Measurements from ENCODE around the gene LRRC51. TPM values are rescaled to one million over a fixed set of nuclear protein-coding genes. Genes with fewer than 3 reads are reported as not detected.
A peak's percentile ranks its signal among the peaks of the same experiment; 100 is the strongest.

LRRC51 gene
- total and polyA plus RNA-seq, 8 donors: 2.9 to 9.4 (median 4.9) TPM

DNA sequence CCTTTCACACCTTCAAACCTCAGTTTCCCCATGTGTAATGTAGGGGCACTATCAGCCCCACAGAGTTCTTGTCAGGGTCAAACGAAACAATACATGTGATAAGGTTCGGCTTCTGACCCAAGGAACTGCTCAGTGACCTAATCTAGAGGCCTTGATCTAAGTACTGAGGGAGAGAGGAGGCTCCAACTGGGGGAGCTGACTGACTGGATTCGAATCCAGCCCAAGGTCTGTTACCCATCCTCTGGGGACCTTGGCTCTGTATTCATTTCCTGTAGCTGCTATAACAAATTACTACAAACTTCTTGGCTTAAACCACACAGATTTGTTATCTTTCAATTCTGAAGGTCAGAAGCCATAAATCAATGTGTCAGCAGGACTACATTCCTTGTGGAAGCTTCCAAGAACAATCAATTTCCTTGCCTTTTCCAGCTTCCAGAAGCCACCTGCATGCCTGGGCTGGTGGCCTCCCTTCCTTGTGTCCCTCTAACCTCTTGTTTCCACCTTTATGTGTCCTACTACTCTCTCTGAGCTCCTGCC lies 42.5 kb downstream of the LRRC51 start:
- H3K27ac ChIP-seq: no peak overlapping the region
- no peak for DNase-seq
- TF ChIP-seq, protein P1, sequence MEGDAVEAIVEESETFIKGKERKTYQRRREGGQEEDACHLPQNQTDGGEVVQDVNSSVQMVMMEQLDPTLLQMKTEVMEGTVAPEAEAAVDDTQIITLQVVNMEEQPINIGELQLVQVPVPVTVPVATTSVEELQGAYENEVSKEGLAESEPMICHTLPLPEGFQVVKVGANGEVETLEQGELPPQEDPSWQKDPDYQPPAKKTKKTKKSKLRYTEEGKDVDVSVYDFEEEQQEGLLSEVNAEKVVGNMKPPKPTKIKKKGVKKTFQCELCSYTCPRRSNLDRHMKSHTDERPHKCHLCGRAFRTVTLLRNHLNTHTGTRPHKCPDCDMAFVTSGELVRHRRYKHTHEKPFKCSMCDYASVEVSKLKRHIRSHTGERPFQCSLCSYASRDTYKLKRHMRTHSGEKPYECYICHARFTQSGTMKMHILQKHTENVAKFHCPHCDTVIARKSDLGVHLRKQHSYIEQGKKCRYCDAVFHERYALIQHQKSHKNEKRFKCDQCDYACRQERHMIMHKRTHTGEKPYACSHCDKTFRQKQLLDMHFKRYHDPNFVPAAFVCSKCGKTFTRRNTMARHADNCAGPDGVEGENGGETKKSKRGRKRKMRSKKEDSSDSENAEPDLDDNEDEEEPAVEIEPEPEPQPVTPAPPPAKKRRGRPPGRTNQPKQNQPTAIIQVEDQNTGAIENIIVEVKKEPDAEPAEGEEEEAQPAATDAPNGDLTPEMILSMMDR (IDR thresholded peaks at IDR 0.05): no peak
- peak in 2 of 4 donors; percentile 17 to 28 for ATAC-seq
- intact Hi-C loops (cut with DNase I): no loop called here
- FAIRE-seq: no peak
- H3K27me3 ChIP-seq: no peaks in the 10 kb centered on the region
- 34 to 43% methylated on average over 3 of the region's 3 CpGs for WGBS, 2 donors
- no peaks in the 10 kb centered on the region for H3K36me3 ChIP-seq
- no peaks in the 10 kb centered on the region for H3K4me1 ChIP-seq
- no peaks in the 10 kb centered on the region for H3K9me3 ChIP-seq
- no peak overlapping the region for H3K4me3 ChIP-seq

DNA sequence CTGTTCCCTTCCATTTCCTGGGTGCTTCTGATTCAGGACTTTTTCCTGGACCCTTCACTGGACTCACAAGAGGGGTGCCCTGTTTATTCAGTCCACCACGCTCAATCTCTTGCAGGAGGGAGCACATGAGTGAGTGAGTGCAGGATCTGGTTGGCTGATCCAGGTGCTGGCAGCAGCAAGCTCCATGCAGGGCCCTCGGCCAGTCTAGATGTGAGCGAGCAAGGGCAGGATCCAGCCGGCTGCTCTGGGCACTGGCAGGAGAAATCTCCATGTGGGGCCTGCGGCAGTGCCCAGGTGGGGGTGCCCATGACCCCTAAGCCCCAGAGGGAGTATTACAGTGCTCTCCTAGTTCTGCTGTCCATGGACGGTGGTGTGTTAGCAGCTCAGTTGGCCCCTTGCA lies 43.4 kb downstream of the LRRC51 start:
- H3K4me3 ChIP-seq: no peak overlapping the region
- no peak for ATAC-seq
- DNase-seq: no peak
- TF ChIP-seq, protein P1 (IDR thresholded peaks at IDR 0.05): no peak
- WGBS, 2 donors: 92% methylated on average over 6 of the region's 6 CpGs
- intact Hi-C loops (cut with DNase I): no loop called here
- no peaks in the 10 kb centered on the region for H3K4me1 ChIP-seq
- no peak for FAIRE-seq
- H3K9me3 ChIP-seq: no peaks in the 10 kb centered on the region
- H3K36me3 ChIP-seq: no peaks in the 10 kb centered on the region
- H3K27ac ChIP-seq: no peak overlapping the region
- H3K27me3 ChIP-seq: no peaks in the 10 kb centered on the region

DNA sequence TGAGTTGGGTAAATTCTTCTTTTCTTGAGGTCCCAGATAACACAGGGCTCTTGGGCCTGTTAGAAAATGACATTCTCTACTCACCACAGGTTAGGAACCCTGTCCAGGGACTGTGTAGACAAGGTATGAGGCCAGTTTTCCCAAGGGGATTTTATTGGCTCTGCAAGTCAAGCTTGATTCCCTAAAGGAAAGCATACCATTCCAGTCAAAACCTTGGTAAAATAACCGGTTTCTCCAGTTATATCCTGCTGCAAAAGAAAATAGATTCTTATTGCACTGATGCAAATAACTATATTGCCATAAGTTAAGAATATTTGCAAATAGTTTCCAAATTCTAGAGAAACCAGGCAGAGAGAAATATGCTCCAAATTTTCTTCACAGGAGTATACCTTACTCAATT lies 45.3 kb downstream of the LRRC51 start:
- H3K27ac ChIP-seq: no peak overlapping the region
- TF ChIP-seq, protein P1 (IDR thresholded peaks at IDR 0.05): no peak
- no peaks in the 10 kb centered on the region for H3K9me3 ChIP-seq
- no peaks in the 10 kb centered on the region for H3K27me3 ChIP-seq
- FAIRE-seq: no peak
- H3K36me3 ChIP-seq: no peaks in the 10 kb centered on the region
- intact Hi-C loops (cut with DNase I): no loop called here
- 50 to 54% methylated on average over 1 of the region's 1 CpG for WGBS, 2 donors
- no peak for ATAC-seq
- H3K4me1 ChIP-seq: no peaks in the 10 kb centered on the region
- H3K4me3 ChIP-seq: no peak overlapping the region
- DNase-seq: no peak

DNA sequence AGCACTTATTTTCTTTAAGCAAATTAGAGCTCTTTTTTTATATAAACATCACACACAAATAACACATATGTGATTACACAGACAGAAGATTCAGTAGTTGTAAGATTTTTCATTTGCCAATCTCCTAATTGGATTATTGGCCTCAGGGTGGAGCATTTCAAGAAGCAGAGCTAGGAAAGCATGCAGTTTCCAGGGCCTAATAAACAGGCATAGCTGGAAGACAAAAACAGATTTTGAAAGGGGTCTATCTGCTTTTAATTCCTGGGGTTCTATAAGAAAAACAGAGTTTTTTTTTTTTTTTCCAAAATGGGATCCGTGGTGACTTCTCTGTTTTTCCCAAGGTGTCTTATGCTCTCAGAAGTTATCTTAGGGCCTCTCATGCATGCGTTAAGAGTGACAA lies 47.3 kb downstream of the LRRC51 start:
- FAIRE-seq: no peak

DNA sequence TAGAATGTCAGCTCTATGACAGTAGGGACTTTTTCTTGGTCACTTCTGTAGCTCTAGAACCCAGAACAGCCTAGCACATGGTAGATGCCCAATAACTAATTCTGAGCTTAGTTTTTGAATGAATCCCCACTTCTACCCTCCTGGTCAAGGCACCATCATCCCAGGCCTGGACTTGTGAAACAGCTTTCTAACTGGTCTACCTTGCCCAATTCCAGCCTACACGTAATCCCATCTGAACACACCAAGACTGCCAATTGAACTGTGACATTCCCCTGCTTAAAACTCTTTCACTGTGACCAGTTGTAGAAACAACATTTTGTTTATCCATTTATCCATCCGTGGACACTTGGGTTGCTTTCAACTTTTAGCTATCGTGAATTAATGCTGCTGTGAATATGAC lies 48.7 kb downstream of the LRRC51 start:
- H3K27ac ChIP-seq: no peak overlapping the region
- DNase-seq (no peak), ATAC-seq (no peak), FAIRE-seq (no peak)
- WGBS, 2 donors: 80 to 87% methylated on average over 3 of the region's 3 CpGs
- no peak overlapping the region for H3K4me3 ChIP-seq
- no peaks in the 10 kb centered on the region for H3K36me3 ChIP-seq
- H3K9me3 ChIP-seq: no peaks in the 10 kb centered on the region
- TF ChIP-seq, protein P1 (IDR thresholded peaks at IDR 0.05): no peak
- no peaks in the 10 kb centered on the region for H3K4me1 ChIP-seq
- no peaks in the 10 kb centered on the region for H3K27me3 ChIP-seq
- intact Hi-C loops (cut with DNase I): no loop called here

More for the DNA sequence above, 47.3 kb downstream of the LRRC51 start:
- H3K4me3 ChIP-seq: no peak overlapping the region
- WGBS, 2 donors: 53 to 63% methylated on average over 2 of the region's 2 CpGs
- no peaks in the 10 kb centered on the region for H3K27me3 ChIP-seq
- H3K27ac ChIP-seq: no peak overlapping the region
- TF ChIP-seq, protein P1 (IDR thresholded peaks at IDR 0.05): no peak
- DNase-seq (no peak), ATAC-seq (no peak)
- H3K36me3 ChIP-seq: no peaks in the 10 kb centered on the region
- intact Hi-C loops (cut with DNase I): no loop called here
- no peaks in the 10 kb centered on the region for H3K9me3 ChIP-seq
- H3K4me1 ChIP-seq: no peaks in the 10 kb centered on the region

All from pancreas (tissue), 10 donors.